GM18499 (cell line): ENCODE data around the gene SEMA4D.

Experiments
- ATAC-seq: cut with Tn5 transposase; IDR thresholded peaks from one replicate; pipeline ENCODE4 v1.9.1; 2021; ENCODE audit warnings: moderate number of reproducible peaks; ENCODE audit not compliant: insufficient read depth, unreplicated experiment

Gene SEMA4D

GRCh38 chr9:89529243-89530035, 31.5 kb upstream of the SEMA4D start:
- no peak for ATAC-seq

GRCh38 chr9:89528540-89528939, 30.6 kb upstream of the SEMA4D start:
- no peak for ATAC-seq

- no peak for ATAC-seq
These were observed 30.2 kb upstream of the SEMA4D start for GRCh38 chr9:89528131-89528530.

- no peak for ATAC-seq
These were observed 29.2 kb upstream of the SEMA4D start for GRCh38 chr9:89527084-89527483.

- no peak for ATAC-seq
These were observed 28.8 kb upstream of the SEMA4D start for GRCh38 chr9:89526667-89527066.

GRCh38 chr9:89525446-89526374, 27.8 kb upstream of the SEMA4D start:
- no peak for ATAC-seq

- ATAC-seq: no peak
These were observed 27.1 kb upstream of the SEMA4D start for GRCh38 chr9:89524963-89525362.

- ATAC-seq: no peak
These were observed 26.0 kb upstream of the SEMA4D start for GRCh38 chr9:89523948-89524347.

GRCh38 chr9:89522959-89523285, 25.0 kb upstream of the SEMA4D start:
- no peak for ATAC-seq

GRCh38 chr9:89522261-89522958, 24.5 kb upstream of the SEMA4D start:
- peak; percentile 77 for ATAC-seq

GRCh38 chr9:89519366-89519805, 21.5 kb upstream of the SEMA4D start:
- no peak for ATAC-seq

GRCh38 chr9:89518466-89519365, 20.8 kb upstream of the SEMA4D start:
- ATAC-seq: no peak

GRCh38 chr9:89515416-89515815, 17.5 kb upstream of the SEMA4D start:
- ATAC-seq: no peak

GRCh38 chr9:89514956-89515355, 17.0 kb upstream of the SEMA4D start:
- no peak for ATAC-seq

- no peak for ATAC-seq
These were observed 16.4 kb upstream of the SEMA4D start for GRCh38 chr9:89514337-89514736.

GRCh38 chr9:89513837-89514236, 15.9 kb upstream of the SEMA4D start:
- no peak for ATAC-seq

GRCh38 chr9:89512382-89512781, 14.5 kb upstream of the SEMA4D start:
- no peak for ATAC-seq

GRCh38 chr9:89508951-89509615, 11.2 kb upstream of the SEMA4D start:
- no peak for ATAC-seq

- no peak for ATAC-seq
These were observed 8.0 kb upstream of the SEMA4D start for GRCh38 chr9:89505911-89506310.
